HEK293 (cell line): ENCODE measurements around the gene CKLF.
A peak's percentile ranks its signal among the peaks of the same experiment; 100 is the strongest.

ENCODE experiments used
- CTCF ChIA-PET: fragments of 350-600 bp; formaldehyde crosslinking; extraction: SDS; loops from one replicate; lab custom pipeline; 2021; ENCODE audit warnings: antibody characterized with exemption; lab: Yijun Ruan, JAX
- POLR2A ChIA-PET: fragments of 300-600 bp; formaldehyde crosslinking; extraction: SDS; loops from one replicate; lab custom pipeline; 2020; ENCODE audit warnings: antibody characterized with exemption, inconsistent platforms; lab: Yijun Ruan, JAX
- H3K27ac ChIP-seq: fragments of 200-500 bp; sonication (Bioruptor generic); 2 replicates; pipeline ENCODE4 v1.5.1; 2014; ENCODE audit warnings: low read depth, low read length, control low read depth, inconsistent platforms; ENCODE audit errors: extremely low read depth
- H3K36me3 ChIP-seq, 2 experiments: fragments of 200-500 bp in 1 of 2; sonication (Bioruptor generic) in 1 of 2; 1 replicate in 1 of 2; 2 replicates in 1 of 2; pipeline ENCODE4 v1.5.1; 2014 to 2017; ENCODE audit warnings: inconsistent platforms in 2 of 2, low read length in 2 of 2; ENCODE audit not compliant: control insufficient read depth in 2 of 2, insufficient read depth in 1 of 2
- H3K4me1 ChIP-seq: fragments of 200-500 bp; sonication (Bioruptor generic); 2 replicates; pipeline ENCODE4 v1.5.1; 2014; ENCODE audit warnings: mild to moderate bottlenecking, low read length, inconsistent platforms; ENCODE audit not compliant: control insufficient read depth, insufficient read depth
- H3K4me3 ChIP-seq: 2 replicates; pipeline ENCODE4 v1.5.1; 2011; ENCODE audit warnings: low read depth, mild to moderate bottlenecking, control low read depth, low read length, moderate library complexity
- H3K9me3 ChIP-seq: fragments of 200-500 bp; sonication (Bioruptor generic); 2 replicates; pipeline ENCODE4 v1.5.1; 2014; ENCODE audit warnings: low read depth, low read length, inconsistent platforms; ENCODE audit not compliant: control insufficient read depth, insufficient read depth
- GLI2 ChIP-seq: fragments of 450-650 bp; formaldehyde crosslinking; IDR thresholded peaks from 2 replicates; pipeline ENCODE4; 2017; ENCODE audit warnings: missing biosample characterization, missing genetic modification characterization, low read depth, borderline replicate concordance
- GLI4 ChIP-seq: fragments of 450-650 bp; formaldehyde crosslinking; IDR thresholded peaks from 2 replicates; pipeline ENCODE4 v1.5.1; 2016; ENCODE audit warnings: missing biosample characterization, missing genetic modification characterization
- SETDB1 ChIP-seq: IDR thresholded peaks from one replicate; pipeline ENCODE4 v1.6.1; 2017; ENCODE audit warnings: mild to moderate bottlenecking, low read length, moderate library complexity, mixed read lengths; ENCODE audit not compliant: insufficient read length
- SP3 ChIP-seq: fragments of 450-650 bp; formaldehyde crosslinking; IDR thresholded peaks from 2 replicates; pipeline ENCODE4 v1.5.1; 2016; ENCODE audit warnings: missing biosample characterization, missing genetic modification characterization
- ZBTB17 ChIP-seq: fragments of 450-650 bp; formaldehyde crosslinking; IDR thresholded peaks from 2 replicates; pipeline ENCODE4 v1.5.1; 2016; ENCODE audit warnings: missing biosample characterization, missing genetic modification characterization
- ZBTB21 ChIP-seq: fragments of 450-650 bp; formaldehyde crosslinking; IDR thresholded peaks from 2 replicates; pipeline ENCODE4 v1.5.1; 2017; ENCODE audit warnings: missing biosample characterization, missing genetic modification characterization
- ZFHX2 ChIP-seq: fragments of 450-650 bp; formaldehyde crosslinking; conservative IDR thresholded peaks from 2 replicates; pipeline ENCODE4 v1.5.1; 2016; ENCODE audit warnings: missing biosample characterization, missing genetic modification characterization
- ZFP3 ChIP-seq: fragments of 450-650 bp; formaldehyde crosslinking; IDR thresholded peaks from 2 replicates; pipeline ENCODE4 v1.5.1; 2016; ENCODE audit warnings: low read depth, missing biosample characterization, missing genetic modification characterization
- ZNF133 ChIP-seq: fragments of 450-650 bp; formaldehyde crosslinking; IDR thresholded peaks from 2 replicates; pipeline ENCODE4 v1.5.1; 2016; ENCODE audit warnings: missing biosample characterization, missing genetic modification characterization
- ZNF146 ChIP-seq: fragments of 450-650 bp; formaldehyde crosslinking; IDR thresholded peaks from 2 replicates; pipeline ENCODE4 v1.5.1; 2016; ENCODE audit warnings: missing biosample characterization, missing genetic modification characterization
- ZNF335 ChIP-seq: fragments of 450-650 bp; formaldehyde crosslinking; conservative IDR thresholded peaks from 2 replicates; pipeline ENCODE4 v1.5.1; 2016; ENCODE audit warnings: missing biosample characterization, missing genetic modification characterization
- ZNF544 ChIP-seq: fragments of 450-650 bp; formaldehyde crosslinking; IDR thresholded peaks from 2 replicates; pipeline ENCODE4 v1.5.0; 2017; ENCODE audit warnings: missing biosample characterization, missing genetic modification characterization
- ZNF560 ChIP-seq: fragments of 450-650 bp; formaldehyde crosslinking; IDR thresholded peaks from 2 replicates; pipeline ENCODE4 v1.5.1; 2017; ENCODE audit warnings: missing biosample characterization, missing genetic modification characterization, borderline replicate concordance
- ZNF600 ChIP-seq: fragments of 450-650 bp; formaldehyde crosslinking; IDR thresholded peaks from 2 replicates; pipeline ENCODE4 v1.5.1; 2016; ENCODE audit warnings: missing biosample characterization, missing genetic modification characterization
- ZNF660 ChIP-seq: fragments of 450-650 bp; IDR thresholded peaks from 2 replicates; pipeline ENCODE4 v1.5.1; 2018; ENCODE audit warnings: missing biosample characterization, mild to moderate bottlenecking, missing genetic modification characterization
- ZNF664 ChIP-seq: fragments of 450-650 bp; formaldehyde crosslinking; IDR thresholded peaks from 2 replicates; pipeline ENCODE4 v1.5.1; 2016; ENCODE audit warnings: missing biosample characterization, missing genetic modification characterization
- ZNF777 ChIP-seq: fragments of 450-650 bp; formaldehyde crosslinking; IDR thresholded peaks from 2 replicates; pipeline ENCODE4 v1.5.1; 2017; ENCODE audit warnings: missing biosample characterization, missing genetic modification characterization, borderline replicate concordance
- ZSCAN23 ChIP-seq: fragments of 450-650 bp; formaldehyde crosslinking; IDR thresholded peaks from 2 replicates; pipeline ENCODE4 v1.5.1; 2016; ENCODE audit warnings: missing biosample characterization, missing genetic modification characterization
- ZXDB ChIP-seq: fragments of 450-650 bp; formaldehyde crosslinking; IDR thresholded peaks from 2 replicates; pipeline ENCODE4 v1.5.1; 2016; ENCODE audit warnings: missing biosample characterization, missing genetic modification characterization
- TF ChIP-seq, protein P1 (sequence below): fragments of 450-650 bp; formaldehyde crosslinking; IDR thresholded peaks from 2 replicates; pipeline ENCODE4; 2016; ENCODE audit warnings: missing biosample characterization, missing genetic modification characterization
- TF ChIP-seq, protein P2 (sequence below): fragments of 450-650 bp; formaldehyde crosslinking; IDR thresholded peaks from 2 replicates; pipeline ENCODE4 v1.5.1; 2016; ENCODE audit warnings: missing biosample characterization, missing genetic modification characterization

Gene CKLF

DNA sequence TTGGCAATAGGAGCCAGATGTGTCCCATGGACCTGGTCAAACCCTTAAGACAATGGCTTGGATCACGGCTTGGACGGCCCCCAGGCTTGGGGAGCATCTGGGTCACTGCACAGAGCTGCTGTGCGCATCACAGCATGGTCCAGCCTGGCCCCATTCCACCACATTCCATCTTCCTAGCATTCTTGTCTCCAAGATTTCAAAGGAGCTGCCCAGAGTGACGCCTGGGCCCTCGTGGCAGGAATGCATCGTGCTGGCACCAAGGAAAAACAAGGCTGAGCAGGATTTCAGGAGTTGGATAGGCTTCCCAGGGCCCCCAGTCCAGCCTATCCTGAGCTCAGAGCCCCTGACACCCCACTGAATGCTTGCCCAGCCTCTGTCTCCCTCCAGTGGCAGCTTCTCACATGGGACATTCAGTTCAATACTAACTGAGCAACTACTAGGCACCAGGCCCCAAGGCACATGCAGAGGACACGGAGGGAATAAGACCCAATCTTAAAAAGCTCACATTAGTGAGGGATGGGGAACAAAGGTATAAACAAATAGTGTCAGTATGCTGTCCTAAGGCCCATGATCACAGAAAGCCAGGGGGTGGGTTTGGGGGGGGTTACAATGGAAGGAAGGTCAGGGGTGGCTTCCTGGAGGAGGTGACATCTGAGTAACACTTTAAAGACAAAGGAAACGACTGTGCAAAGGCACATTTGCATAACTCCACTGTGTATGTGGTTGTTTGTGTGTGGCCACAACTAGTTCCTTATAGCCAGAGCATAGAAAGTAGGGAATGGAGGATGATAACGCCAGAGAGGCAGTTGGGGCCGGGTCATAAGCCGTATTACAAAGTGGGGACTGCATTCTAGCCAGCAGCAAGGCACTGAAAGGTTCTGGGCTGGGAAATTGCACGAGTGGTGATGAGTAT, 36.5 kb upstream of the CKLF start:
- H3K9me3 ChIP-seq: no peaks in the 10 kb centered on the region
- peaks cover 0 to 27% of the 10 kb centered on the region in 2 experiments; a peak in 2 of 3 replicates for H3K36me3 ChIP-seq
- H3K4me3 ChIP-seq: no peak overlapping the region
- CTCF ChIA-PET: interaction anchor here (0.7 to 1.1 kb wide), 3 partner anchors 10 to 40 kb away, joined by 3 to 6 read pairs (median 3); no protein-coding TSS in a partner anchor
- POLR2A ChIA-PET: no interaction called here
- H3K4me1 ChIP-seq: peaks cover 7% of the 10 kb centered on the region; the same call in 1 of the 2 replicates
- H3K27ac ChIP-seq: peak overlapping the region; percentile 32; the same call in 1 of the 2 replicates
- TF ChIP-seq ZNF777 (tag by site-specific recombination) (no peak), ZNF560 (tag by site-specific recombination) (no peak), ZSCAN23 (tag by site-specific recombination) (no peak), ZNF133 (tag by site-specific recombination) (no peak), ZNF664 (peak; percentile 87)
- TF ChIP-seq, all 188 proteins: peak for 1

DNA sequence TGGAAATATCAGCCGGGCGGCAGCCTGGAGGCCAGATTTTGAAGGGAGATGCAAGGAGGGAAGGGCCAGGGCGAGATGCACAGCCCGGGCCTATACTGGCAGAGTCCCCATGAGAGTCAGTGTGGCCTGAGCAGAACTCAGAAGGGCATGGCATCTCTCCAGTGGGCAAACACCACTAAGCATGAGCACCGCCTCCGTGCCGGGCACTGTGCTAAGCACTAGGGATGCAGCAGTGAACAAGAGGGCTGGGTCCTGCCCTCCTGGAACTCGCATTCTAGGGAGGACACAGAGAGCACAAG, 35.9 kb upstream of the CKLF start:
- TF ChIP-seq ZNF146 (no peak), ZNF600 (tag by site-specific recombination) (peak; percentile 94; the same call in 1 of the 2 replicates), GLI2 (tag by site-specific recombination) (no peak), ZFHX2 (tag by site-specific recombination) (no peak), ZNF335 (0 out of 2 replicates have a peak, but pooled peaks have one; percentile 45), ZNF544 (no peak), ZXDB (no peak), GLI4 (tag by site-specific recombination) (no peak)
- Histone ChIP-seq H3K9me3 (no peaks in the 10 kb centered on the region), H3K4me1 (peaks cover 7% of the 10 kb centered on the region; the same call in 1 of the 2 replicates), H3K4me3 (no peak overlapping the region), H3K36me3 (peaks cover 0 to 21% of the 10 kb centered on the region in 2 experiments; a peak in 2 of 3 replicates), H3K27ac (peak overlapping the region; percentile 32; the same call in 1 of the 2 replicates)
- ChIA-PET CTCF (interaction anchor here (1.1 kb wide), 1 partner anchor 41 kb away, joined by 6 read pairs; no protein-coding TSS in a partner anchor), POLR2A (no interaction called here)

DNA sequence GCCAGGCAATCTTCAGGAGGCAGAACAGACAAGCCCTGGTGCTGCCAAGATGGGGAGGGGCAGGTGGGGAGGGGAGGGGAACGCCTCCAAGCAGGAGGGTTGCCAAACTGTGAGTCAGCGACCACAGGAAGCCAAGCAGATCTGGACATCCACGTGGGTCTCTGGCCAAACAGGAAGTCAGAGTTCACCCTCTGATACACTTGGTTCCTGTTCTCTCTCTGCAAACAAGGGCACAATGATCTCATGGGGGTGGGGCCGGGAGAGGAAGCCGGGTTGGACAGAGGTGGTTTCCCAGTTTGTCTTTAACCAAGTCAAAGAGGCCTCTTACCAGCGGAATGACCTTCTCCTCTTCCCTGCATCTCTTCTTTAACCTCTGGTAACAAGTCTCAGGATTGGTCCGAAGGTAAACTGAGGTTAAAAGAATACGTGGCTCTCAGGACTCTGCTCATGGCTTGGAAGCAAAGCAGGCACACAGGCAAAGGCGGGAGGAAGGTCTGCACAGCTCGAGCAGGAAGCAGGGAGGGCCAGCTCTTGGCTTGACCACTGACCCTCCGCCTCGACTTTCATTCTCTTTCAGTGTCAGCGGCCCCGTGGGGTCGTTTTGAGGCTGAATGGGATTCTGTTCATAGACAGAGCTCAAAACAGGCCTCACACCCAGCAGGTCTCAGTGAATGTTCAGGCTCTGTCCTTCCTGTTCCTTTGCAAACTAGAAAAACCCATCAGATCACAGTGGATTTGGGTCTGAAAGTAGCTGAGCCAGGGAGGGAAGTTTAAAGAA, 35.4 kb upstream of the CKLF start:
- Histone ChIP-seq H3K36me3 (peaks cover 0 to 18% of the 10 kb centered on the region in 2 experiments; a peak in 2 of 3 replicates), H3K4me1 (peaks cover 12% of the 10 kb centered on the region; the same call in 1 of the 2 replicates), H3K27ac (peak overlapping the region; percentile 16; the same call in 1 of the 2 replicates), H3K4me3 (no peak overlapping the region), H3K9me3 (no peaks in the 10 kb centered on the region)
- POLR2A ChIA-PET: interaction anchor here (1.6 kb wide), 1 partner anchor 35 kb away, joined by 3 read pairs; the partner anchor contains the start of gene CKLF
- CTCF ChIA-PET: interaction anchor here (0.7 kb wide), 1 partner anchor 193 kb away, joined by 3 read pairs; no protein-coding TSS in a partner anchor
- no peak for TF ChIP-seq ZFP3 (tag by site-specific recombination)
- TF ChIP-seq, protein P1, sequence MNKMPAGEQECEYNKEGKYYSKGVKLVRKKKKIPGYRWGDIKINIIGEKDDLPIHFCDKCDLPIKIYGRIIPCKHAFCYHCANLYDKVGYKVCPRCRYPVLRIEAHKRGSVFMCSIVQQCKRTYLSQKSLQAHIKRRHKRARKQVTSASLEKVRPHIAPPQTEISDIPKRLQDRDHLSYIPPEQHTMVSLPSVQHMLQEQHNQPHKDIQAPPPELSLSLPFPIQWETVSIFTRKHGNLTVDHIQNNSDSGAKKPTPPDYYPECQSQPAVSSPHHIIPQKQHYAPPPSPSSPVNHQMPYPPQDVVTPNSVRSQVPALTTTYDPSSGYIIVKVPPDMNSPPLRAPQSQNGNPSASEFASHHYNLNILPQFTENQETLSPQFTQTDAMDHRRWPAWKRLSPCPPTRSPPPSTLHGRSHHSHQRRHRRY (tag by site-specific recombination): no peak
- peak; percentile 59 for TF ChIP-seq ZBTB17
- TF ChIP-seq, protein P2, sequence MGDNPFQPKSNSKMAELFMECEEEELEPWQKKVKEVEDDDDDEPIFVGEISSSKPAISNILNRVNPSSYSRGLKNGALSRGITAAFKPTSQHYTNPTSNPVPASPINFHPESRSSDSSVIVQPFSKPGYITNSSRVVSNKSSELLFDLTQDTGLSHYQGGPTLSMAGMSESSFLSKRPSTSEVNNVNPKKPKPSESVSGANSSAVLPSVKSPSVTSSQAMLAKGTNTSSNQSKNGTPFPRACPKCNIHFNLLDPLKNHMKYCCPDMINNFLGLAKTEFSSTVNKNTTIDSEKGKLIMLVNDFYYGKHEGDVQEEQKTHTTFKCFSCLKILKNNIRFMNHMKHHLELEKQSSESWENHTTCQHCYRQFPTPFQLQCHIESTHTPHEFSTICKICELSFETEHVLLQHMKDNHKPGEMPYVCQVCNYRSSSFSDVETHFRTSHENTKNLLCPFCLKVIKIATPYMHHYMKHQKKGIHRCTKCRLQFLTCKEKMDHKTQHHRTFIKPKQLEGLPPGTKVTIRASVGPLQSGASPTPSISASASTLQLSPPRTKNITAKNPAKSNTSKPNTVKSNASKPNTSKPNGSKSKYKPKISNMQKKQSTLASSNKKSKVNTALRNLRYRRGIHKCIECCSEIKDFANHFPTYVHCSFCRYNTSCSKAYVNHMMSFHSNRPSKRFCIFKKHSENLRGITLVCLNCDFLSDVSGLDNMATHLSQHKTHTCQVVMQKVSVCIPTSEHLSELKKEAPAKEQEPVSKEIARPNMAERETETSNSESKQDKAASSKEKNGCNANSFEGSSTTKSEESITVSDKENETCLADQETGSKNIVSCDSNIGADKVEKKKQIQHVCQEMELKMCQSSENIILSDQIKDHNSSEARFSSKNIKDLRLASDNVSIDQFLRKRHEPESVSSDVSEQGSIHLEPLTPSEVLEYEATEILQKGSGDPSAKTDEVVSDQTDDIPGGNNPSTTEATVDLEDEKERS (tag by site-specific recombination): no peak
- peak; percentile 33; the same call in 1 of the 2 replicates for TF ChIP-seq ZBTB21 (tag by site-specific recombination)
- TF ChIP-seq SP3 (tag by site-specific recombination): peak; percentile 67
- TF ChIP-seq SETDB1: no peak
- TF ChIP-seq ZNF660 (tag by site-specific recombination): 0 out of 2 replicates have a peak, but pooled peaks have one; percentile 40
